Activated naive CD4-positive, alpha-beta T cell treated with anti-CD3 and anti-CD28 coated beads, Interleukin-2, amount 50 U/mL, for 72 hours (primary cell): ENCODE results near the gene NR2F2. TPM values are rescaled to one million over a fixed set of nuclear protein-coding genes. Genes with fewer than 3 reads are reported as not detected.

Experiments used
- ATAC-seq, 2 donors: fragments of 150-1000 bp; cut with Tn5 transposase; 2 replicates each; pipeline ENCODE4 v1.10.0; 2021; ENCODE audit warnings: mild to moderate bottlenecking in 2 of 2, moderate library complexity in 2 of 2
- DNase-seq, 2 donors: peaks; one replicate each; pipeline ENCODE4 v3.0.0; 2021 to 2022; ENCODE audit warnings: low spot score in 2 of 2
- H3K27ac Mint-ChIP-seq, 2 donors: one replicate each; pipeline ENCODE4 v1.8.0; 2022; ENCODE audit warnings: mild to moderate bottlenecking in 2 of 2, mixed read lengths in 2 of 2
- H3K36me3 Mint-ChIP-seq, 2 donors: one replicate each; pipeline ENCODE4 v1.8.0; 2022; ENCODE audit warnings: mixed read lengths in 2 of 2
- H3K9me3 Mint-ChIP-seq, 2 donors: one replicate each; pipeline ENCODE4 v1.8.0; 2022; ENCODE audit warnings: mixed read lengths in 2 of 2
- total RNA-seq, 2 donors: library from RNA; stranded (reverse); gene quantifications; one replicate each; pipeline ENCODE4 v1.2.3, GENCODE V29; 2022

Gene NR2F2
- total RNA-seq, 2 donors from 2014 or later: not detected

GRCh38 chr15:96344060-96344705 is 13.7 kb downstream of the NR2F2 start:
- H3K27ac Mint-ChIP-seq: peak overlapping the region in 1 of 2 donors; percentile 81
- DNase-seq (no peak), ATAC-seq (no peak)
- H3K36me3 Mint-ChIP-seq: peaks cover 24 to 47% of the 10 kb centered on the region in 2 donors
- H3K9me3 Mint-ChIP-seq: peaks cover 0 to 4% of the 10 kb centered on the region in 2 donors

DNA sequence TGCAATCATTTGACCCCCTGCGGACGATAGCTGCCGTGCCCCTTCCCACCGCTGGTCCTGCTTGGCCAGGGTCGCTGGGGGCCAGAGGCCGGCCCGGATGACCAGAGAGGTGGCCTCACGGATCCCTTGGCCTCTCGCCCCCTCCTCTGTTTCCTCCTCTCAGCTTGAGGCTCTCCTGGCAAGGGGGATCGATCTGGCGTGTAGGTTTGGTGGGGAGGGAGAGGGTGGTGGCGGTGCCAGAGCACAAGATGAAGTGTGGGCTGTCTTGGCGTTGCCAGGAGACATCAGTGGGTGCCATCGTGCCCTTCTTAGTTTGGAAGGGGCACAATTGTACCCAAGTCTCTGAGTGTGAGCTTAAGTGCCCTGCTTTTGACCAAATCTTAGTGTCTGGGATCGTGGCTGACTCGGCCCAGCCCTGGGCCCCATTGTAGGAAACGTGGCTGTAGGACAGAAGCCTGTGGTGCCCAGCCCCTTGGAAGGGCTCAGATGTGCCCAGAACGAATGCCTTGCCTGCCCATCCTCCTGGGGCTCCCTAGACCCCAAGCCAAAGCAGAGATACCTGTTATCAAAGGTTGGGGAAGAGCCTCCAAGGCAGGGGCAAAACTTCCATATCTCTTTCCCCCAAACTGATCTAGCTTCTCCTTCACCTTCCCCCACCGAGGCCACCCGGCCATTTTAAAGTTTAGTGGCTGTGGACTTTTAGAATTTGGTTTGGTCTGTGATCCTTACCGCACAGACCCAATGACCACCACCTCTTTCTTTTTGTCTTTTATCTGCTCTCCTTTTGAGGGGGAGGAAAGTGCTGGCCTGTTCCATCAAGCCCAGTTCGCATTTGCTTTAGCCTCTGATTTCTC is 14.4 kb downstream of the NR2F2 start:
- peaks cover 24 to 49% of the 10 kb centered on the region in 2 donors for H3K36me3 Mint-ChIP-seq
- H3K9me3 Mint-ChIP-seq: peaks cover 0 to 4% of the 10 kb centered on the region in 2 donors
- DNase-seq: no peak
- ATAC-seq: no peak
- H3K27ac Mint-ChIP-seq: peak overlapping the region in 1 of 2 donors; percentile 66

GRCh38 chr15:96345560-96346399 is 15.3 kb downstream of the NR2F2 start:
- peaks cover 0 to 4% of the 10 kb centered on the region in 2 donors for H3K9me3 Mint-ChIP-seq
- peaks cover 24 to 42% of the 10 kb centered on the region in 2 donors for H3K36me3 Mint-ChIP-seq
- peak in 1 of 2 donors; percentile 70 for ATAC-seq
- H3K27ac Mint-ChIP-seq: peak overlapping the region in 1 of 2 donors; percentile 66
- no peak for DNase-seq

DNA sequence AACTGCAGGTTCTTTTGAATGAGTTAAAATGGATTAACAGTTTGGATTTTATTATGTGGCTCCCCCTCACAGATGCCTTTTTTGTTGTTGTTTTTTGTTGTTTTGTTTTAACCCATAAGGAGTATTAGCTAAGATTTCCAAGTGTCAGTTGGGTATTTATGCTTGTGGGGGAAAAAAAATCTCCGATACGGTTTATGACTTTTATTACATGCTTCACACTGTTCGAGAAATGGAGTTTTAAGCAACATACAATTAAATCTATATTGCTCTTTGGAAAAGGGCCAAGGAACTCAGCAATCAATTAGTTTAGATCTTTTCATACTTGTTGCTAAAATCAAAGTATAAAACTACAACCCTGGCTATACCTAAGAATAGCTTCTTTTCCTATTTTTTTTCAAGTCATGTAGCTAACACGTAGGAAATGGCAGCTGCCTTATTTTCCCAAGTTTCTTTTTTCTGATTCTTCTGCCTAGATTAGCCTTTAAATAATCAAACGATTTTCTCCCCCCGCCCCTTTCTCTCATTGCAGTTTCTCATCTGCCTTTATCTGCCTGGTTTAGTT is 16.0 kb downstream of the NR2F2 start:
- ATAC-seq (no peak), DNase-seq (no peak)
- Mint-ChIP-seq H3K9me3 (peaks cover 0 to 4% of the 10 kb centered on the region in 2 donors), H3K27ac (no peak overlapping the region), H3K36me3 (peaks cover 21 to 43% of the 10 kb centered on the region in 2 donors)

GRCh38 chr15:96347181-96348111 is 16.9 kb downstream of the NR2F2 start:
- Mint-ChIP-seq H3K9me3 (peaks cover 0 to 4% of the 10 kb centered on the region in 2 donors), H3K27ac (no peak overlapping the region), H3K36me3 (peaks cover 19 to 41% of the 10 kb centered on the region in 2 donors)
- DNase-seq (no peak), ATAC-seq (no peak)

GRCh38 chr15:96348112-96349027 is 17.9 kb downstream of the NR2F2 start:
- peaks cover 0 to 4% of the 10 kb centered on the region in 2 donors for H3K9me3 Mint-ChIP-seq
- no peak for DNase-seq
- H3K36me3 Mint-ChIP-seq: peaks cover 12 to 36% of the 10 kb centered on the region in 2 donors
- ATAC-seq: no peak
- H3K27ac Mint-ChIP-seq: no peak overlapping the region

DNA sequence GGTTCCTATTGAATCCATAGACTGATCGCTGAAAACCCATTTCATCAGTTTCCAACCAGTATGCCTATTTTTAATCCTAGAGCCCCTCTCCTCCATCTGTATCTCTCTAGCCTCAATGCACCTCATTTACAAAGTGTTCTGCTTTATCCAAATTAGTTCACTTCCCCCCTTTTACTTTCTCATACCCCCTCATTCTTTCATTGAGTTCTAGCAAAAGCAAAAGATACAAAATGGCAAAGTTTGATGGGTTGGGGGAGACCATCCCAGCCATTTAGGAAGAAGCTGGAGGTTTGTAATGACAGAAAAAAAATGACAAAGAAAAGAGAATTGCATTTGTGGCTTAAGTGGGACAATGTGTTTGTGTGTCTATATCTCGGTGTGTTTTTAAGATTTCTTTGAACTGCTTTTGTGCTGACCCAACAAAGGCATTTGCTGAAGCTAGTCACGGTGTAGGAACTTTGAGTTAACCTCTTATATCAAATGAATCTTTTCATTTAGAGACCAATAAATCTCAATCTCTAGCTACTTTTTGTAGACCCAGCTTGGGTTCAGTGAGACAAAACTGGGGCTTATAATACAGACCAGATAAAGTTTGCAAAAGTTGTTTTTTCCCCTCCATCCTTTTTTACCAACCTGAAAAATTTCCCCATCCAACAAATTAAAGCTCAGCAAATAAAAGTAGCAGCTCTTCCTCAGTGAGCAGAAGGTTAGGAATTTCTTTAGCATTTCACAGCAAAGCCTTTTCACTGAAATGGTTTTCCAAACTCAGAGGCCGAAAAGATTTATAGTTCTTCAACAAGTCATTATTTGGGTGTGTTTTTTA is 18.7 kb downstream of the NR2F2 start:
- DNase-seq: no peak
- H3K36me3 Mint-ChIP-seq: peaks cover 12 to 39% of the 10 kb centered on the region in 2 donors
- no peak for ATAC-seq
- no peak overlapping the region for H3K27ac Mint-ChIP-seq
- peaks cover 0 to 6% of the 10 kb centered on the region in 2 donors for H3K9me3 Mint-ChIP-seq

GRCh38 chr15:96349857-96350720 is 19.6 kb downstream of the NR2F2 start:
- no peak overlapping the region for H3K27ac Mint-ChIP-seq
- ATAC-seq (no peak), DNase-seq (no peak)
- H3K36me3 Mint-ChIP-seq: peaks cover 12 to 34% of the 10 kb centered on the region in 2 donors
- peaks cover 0 to 6% of the 10 kb centered on the region in 2 donors for H3K9me3 Mint-ChIP-seq

DNA sequence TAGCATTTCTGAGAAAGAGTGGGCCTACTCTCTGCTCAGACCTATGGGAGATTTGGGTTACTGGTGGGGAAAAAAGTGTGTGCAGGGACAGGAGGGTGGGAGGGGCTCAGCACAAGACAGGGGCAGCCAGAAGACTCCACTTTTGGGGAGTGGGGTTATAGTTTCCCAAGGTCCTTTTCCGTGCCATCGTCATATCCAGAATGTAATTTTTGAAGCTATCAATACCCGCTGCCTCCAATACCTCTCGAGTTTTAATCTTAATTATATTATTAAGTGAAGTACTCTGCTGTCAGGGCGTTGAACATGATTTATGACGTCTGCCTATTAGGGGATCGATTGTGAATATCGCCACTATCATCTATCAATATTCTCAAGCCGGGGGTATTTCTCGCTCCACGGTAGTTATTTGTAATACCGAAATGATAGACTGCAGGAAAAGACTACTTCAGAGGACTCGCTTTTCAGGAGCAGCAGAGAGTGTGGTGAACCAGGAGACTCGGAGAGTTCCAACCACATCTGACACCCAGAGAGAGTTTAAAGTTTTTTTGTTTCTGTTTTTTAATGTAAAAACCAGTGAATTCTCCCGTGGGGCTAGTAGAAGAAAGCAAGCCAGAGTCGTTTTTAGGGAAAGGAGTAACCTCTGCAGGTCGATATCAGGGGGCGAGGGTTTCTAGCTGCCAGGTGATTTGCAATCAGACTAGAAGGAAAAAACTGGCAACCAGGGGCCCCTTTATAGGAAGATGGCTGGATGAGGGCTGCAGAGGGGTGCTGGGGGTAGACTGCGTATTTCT is 20.6 kb downstream of the NR2F2 start:
- Mint-ChIP-seq H3K36me3 (peaks cover 6 to 27% of the 10 kb centered on the region in 2 donors), H3K9me3 (peaks cover 0 to 6% of the 10 kb centered on the region in 2 donors), H3K27ac (no peak overlapping the region)
- DNase-seq: no peak
- ATAC-seq: no peak

GRCh38 chr15:96351761-96352603 is 21.5 kb downstream of the NR2F2 start:
- H3K9me3 Mint-ChIP-seq: peaks cover 0 to 6% of the 10 kb centered on the region in 2 donors
- DNase-seq: no peak
- ATAC-seq: no peak

GRCh38 chr15:96352604-96353405 is 22.3 kb downstream of the NR2F2 start:
- Mint-ChIP-seq H3K9me3 (peaks cover 0 to 6% of the 10 kb centered on the region in 2 donors), H3K36me3 (peaks cover 7 to 31% of the 10 kb centered on the region in 2 donors), H3K27ac (no peak overlapping the region)
- no peak for ATAC-seq
- DNase-seq: no peak

More at GRCh38 chr15:96351761-96352603, 21.5 kb downstream of the NR2F2 start:
- Mint-ChIP-seq H3K27ac (no peak overlapping the region), H3K36me3 (peaks cover 6 to 27% of the 10 kb centered on the region in 2 donors)
